ENCODE data around the gene KRTAP9-9. TPM values are rescaled to one million over a fixed set of nuclear protein-coding genes. Genes with fewer than 3 reads are reported as not detected.
"Not testable (repeated sequence)": the region's sequence is repeated elsewhere in the genome, so short reads cannot be mapped to it uniquely, and the experiment has no call there.

KRTAP9-9 gene
- total RNA-seq (not detected in 2 replicates), polyA plus RNA-seq (not detected in 2 replicates), polyA minus RNA-seq (not detected in 2 replicates)
- total RNA-seq (2013), result not detected

DNA sequence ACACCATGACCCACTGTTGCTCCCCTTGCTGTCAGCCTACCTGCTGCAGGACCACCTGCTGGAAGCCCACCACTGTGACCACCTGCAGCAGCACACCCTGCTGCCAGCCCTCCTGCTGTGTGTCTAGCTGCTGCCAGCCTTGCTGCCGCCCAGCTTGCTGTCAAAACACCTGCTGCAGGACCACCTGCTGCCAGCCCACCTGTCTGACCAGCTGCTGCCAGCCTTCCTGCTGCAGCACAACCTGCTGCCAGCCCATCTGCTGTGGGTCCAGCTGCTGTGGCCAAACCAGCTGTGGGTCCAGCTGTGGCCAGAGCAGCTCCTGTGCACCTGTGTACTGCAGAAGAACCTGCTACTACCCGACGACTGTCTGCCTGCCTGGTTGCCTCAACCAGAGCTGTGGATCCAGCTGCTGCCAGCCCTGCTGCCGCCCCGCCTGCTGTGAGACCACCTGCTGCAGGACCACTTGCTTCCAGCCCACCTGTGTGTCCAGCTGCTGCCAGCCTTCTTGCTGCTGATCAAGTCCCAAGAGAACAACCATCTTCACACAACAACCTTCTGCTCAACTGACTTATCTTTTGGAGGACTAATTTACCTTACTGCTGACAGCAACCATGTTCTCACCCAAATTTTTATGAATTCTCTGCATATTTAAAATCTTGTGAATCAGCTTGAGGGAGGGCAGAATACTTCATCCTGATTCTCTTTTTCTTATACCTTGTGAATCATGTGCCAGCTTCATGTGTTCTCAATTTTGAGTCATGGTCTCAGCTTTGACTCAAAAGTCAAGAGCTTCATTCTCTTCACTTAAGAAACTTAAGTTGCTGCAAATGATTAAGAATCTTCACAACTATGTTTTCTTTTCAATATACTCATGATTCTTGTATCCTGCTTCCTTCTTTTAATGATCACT, at the start of gene KRTAP9-9:
Gene KRTAP9-9 (plus strand): TSS at position 4 of the 910 bp plus-strand sequence.
- H3K4me2 ChIP-seq (replicated peaks; ENCODE audit: low read depth, low read length, poor library complexity, severe bottlenecking); H3K27ac Mint-ChIP-seq; intact Hi-C loops (cut with micrococcal nuclease); ATAC-seq (ENCODE audit: low read depth); H3K27ac ChIP-seq (ENCODE audit: low read length in 2 of 2); H3K4me3 Mint-ChIP-seq; H3K36me3 ChIP-seq (replicated peaks in 1 of 2; ENCODE audit: control extremely low read depth in 1 of 2, control insufficient read depth in 1 of 2, extremely low read depth in 1 of 2, insufficient read depth in 2 of 2, low read length in 1 of 2); H3K9ac ChIP-seq (ENCODE audit: low read length); H3K4me1 ChIP-seq (ENCODE audit: control insufficient read depth in 2 of 2, insufficient read depth in 2 of 2, low read length in 2 of 2); H2AFZ ChIP-seq (ENCODE audit: insufficient read depth, low read depth, low read length, poor library complexity, severe bottlenecking); H3K27me3 ChIP-seq (replicated peaks in 1 of 4; ENCODE audit: control extremely low read depth in 1 of 4, control insufficient read depth in 3 of 4, insufficient read depth in 4 of 4, low read length in 3 of 4); H3K9me3 ChIP-seq (ENCODE audit: control extremely low read depth in 1 of 3, control insufficient read depth in 2 of 3, insufficient read depth in 1 of 3, low read length in 2 of 3); H3K4me3 ChIP-seq (ENCODE audit: control extremely low read depth in 1 of 5, extremely low read depth in 1 of 5, insufficient read depth in 1 of 5, low read depth in 2 of 5, low read length in 4 of 5); H4K20me1 ChIP-seq (ENCODE audit: control insufficient read depth, insufficient read depth, low read length, poor library complexity, severe bottlenecking); H3K79me2 ChIP-seq (ENCODE audit: control insufficient read depth, insufficient read depth, low read length); H3K4me1 Mint-ChIP-seq; POLR2A ChIA-PET; CTCF ChIA-PET; H3K9me3 Mint-ChIP-seq (ENCODE audit: insufficient read depth): not testable (repeated sequence)
- peaks cover 65% of the 10 kb centered on the region for H3K27me3 Mint-ChIP-seq
- WGBS (ENCODE audit: insufficient coverage), result 72% methylated on average over 5 of the region's 5 CpGs
- peak; percentile 1 for DNase-seq

DNA sequence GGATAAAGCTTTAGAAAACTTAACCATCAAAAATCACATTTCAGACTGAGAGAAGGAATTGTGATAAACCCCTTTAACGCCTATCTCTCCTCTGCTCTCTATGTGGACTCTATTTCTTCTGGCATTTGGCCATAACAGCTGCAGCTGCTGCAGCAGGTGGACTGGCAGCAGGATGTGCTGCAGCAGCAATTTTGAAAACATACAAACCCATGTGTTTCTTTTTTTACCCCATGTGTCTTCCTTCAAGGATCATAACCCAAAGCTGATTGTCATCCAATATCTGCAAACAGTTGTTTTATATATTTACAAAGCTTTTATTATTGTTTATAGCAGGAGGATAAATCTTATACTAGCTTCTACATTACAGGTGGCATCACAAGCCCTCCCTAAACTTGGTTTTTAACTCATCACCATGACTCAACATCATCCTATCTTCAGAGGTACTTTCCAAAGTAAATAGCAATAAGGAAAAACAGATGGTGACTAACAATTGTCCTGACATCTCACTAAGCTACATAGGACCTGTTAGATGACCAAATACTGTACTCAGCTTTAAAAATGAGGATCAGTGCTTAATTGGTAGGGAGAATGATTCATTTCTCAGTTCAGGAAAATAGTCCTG, 43.2 kb upstream of the KRTAP9-9 start:
- no peaks in the 10 kb centered on the region for H3K36me3 ChIP-seq (replicated peaks in 1 of 2; ENCODE audit: control extremely low read depth in 1 of 2, control insufficient read depth in 1 of 2, extremely low read depth in 1 of 2, insufficient read depth in 2 of 2, low read length in 1 of 2)
- Mint-ChIP-seq H3K27me3 (peaks cover 59% of the 10 kb centered on the region), H3K4me3 (no peak overlapping the region), H3K4me1 (peaks cover 4% of the 10 kb centered on the region), H3K9me3 (ENCODE audit: insufficient read depth) (no peaks in the 10 kb centered on the region), H3K27ac (no peak overlapping the region)
- CTCF ChIA-PET, result interaction anchor here (1.3 kb wide), 1 partner anchor 110 kb away, joined by 4 read pairs; no protein-coding TSS in a partner anchor
- no peak overlapping the region for H3K27ac ChIP-seq (ENCODE audit: low read length in 2 of 2)
- H3K4me3 ChIP-seq (ENCODE audit: control extremely low read depth in 1 of 5, extremely low read depth in 1 of 5, insufficient read depth in 1 of 5, low read depth in 2 of 5, low read length in 4 of 5), result no peak overlapping the region
- ATAC-seq (ENCODE audit: low read depth) (no peak), DNase-seq (no peak)
- WGBS (ENCODE audit: insufficient coverage), result 63% methylated on average over 1 of the region's 1 CpG
- H3K79me2 ChIP-seq (ENCODE audit: control insufficient read depth, insufficient read depth, low read length), result no peaks in the 10 kb centered on the region
- POLR2A ChIA-PET, result no interaction called here
- H2AFZ ChIP-seq (ENCODE audit: insufficient read depth, low read depth, low read length, poor library complexity, severe bottlenecking), result no peak overlapping the region
- peaks cover 0 to 1% (median 0%) of the 10 kb centered on the region in 3 donors for H3K9me3 ChIP-seq (ENCODE audit: control extremely low read depth in 1 of 3, control insufficient read depth in 2 of 3, insufficient read depth in 1 of 3, low read length in 2 of 3)
- peaks cover 0 to 14% (median 0%) of the 10 kb centered on the region in 4 experiments for H3K27me3 ChIP-seq (replicated peaks in 1 of 4; ENCODE audit: control extremely low read depth in 1 of 4, control insufficient read depth in 3 of 4, insufficient read depth in 4 of 4, low read length in 3 of 4)
- TF ChIP-seq, protein P1, sequence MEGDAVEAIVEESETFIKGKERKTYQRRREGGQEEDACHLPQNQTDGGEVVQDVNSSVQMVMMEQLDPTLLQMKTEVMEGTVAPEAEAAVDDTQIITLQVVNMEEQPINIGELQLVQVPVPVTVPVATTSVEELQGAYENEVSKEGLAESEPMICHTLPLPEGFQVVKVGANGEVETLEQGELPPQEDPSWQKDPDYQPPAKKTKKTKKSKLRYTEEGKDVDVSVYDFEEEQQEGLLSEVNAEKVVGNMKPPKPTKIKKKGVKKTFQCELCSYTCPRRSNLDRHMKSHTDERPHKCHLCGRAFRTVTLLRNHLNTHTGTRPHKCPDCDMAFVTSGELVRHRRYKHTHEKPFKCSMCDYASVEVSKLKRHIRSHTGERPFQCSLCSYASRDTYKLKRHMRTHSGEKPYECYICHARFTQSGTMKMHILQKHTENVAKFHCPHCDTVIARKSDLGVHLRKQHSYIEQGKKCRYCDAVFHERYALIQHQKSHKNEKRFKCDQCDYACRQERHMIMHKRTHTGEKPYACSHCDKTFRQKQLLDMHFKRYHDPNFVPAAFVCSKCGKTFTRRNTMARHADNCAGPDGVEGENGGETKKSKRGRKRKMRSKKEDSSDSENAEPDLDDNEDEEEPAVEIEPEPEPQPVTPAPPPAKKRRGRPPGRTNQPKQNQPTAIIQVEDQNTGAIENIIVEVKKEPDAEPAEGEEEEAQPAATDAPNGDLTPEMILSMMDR (IDR thresholded peaks at IDR 0.05), result no peak
- no peak for TF ChIP-seq EZH2 (IDR thresholded peaks at IDR 0.05; ENCODE audit: borderline replicate concordance, insufficient read depth, low read depth, low read length, poor library complexity, severe bottlenecking)
- H3K4me2 ChIP-seq (replicated peaks; ENCODE audit: low read depth, low read length, poor library complexity, severe bottlenecking), result no peak overlapping the region
- H4K20me1 ChIP-seq (ENCODE audit: control insufficient read depth, insufficient read depth, low read length, poor library complexity, severe bottlenecking), result no peaks in the 10 kb centered on the region
- intact Hi-C loops (cut with micrococcal nuclease), result no loop called here
- peaks cover 0 to 4% of the 10 kb centered on the region in 2 donors for H3K4me1 ChIP-seq (ENCODE audit: control insufficient read depth in 2 of 2, insufficient read depth in 2 of 2, low read length in 2 of 2)
- H3K9ac ChIP-seq (ENCODE audit: low read length), result no peak overlapping the region

Measured in B cell (primary cell).